DMS114 treated with DMSO at 0.1 percent for 48 hours (cell line): ENCODE measurements around the gene DNAAF2.
"Not testable (repeated sequence)": the region's sequence is repeated elsewhere in the genome, so short reads cannot be mapped to it uniquely, and the experiment has no call there.

Source experiments
- DNase-seq: peaks from one replicate; lab custom pipeline; 2025; ENCODE audit not compliant: unreplicated experiment; lab: John Stamatoyannopoulos, UW

DNAAF2 gene

GRCh38 chr14:49634547-49635334, at the start of gene DNAAF2:
Gene DNAAF2 (minus strand): TSS chr14:49635244. CDS start chr14:49635149, 95 bp downstream.
- no peak for DNase-seq

- no peak for DNase-seq
Measured at GRCh38 chr14:49679271-49679670, 44.2 kb upstream of the DNAAF2 start.

- no peak for DNase-seq
Measured at GRCh38 chr14:49677643-49678042, 42.6 kb upstream of the DNAAF2 start.

GRCh38 chr14:49673586-49673985, 38.5 kb upstream of the DNAAF2 start:
- DNase-seq, result no peak

GRCh38 chr14:49670475-49670874, 35.4 kb upstream of the DNAAF2 start:
- no peak for DNase-seq

- DNase-seq, result no peak
Measured at GRCh38 chr14:49659526-49660455, 24.7 kb upstream of the DNAAF2 start.

GRCh38 chr14:49657500-49657899, 22.5 kb upstream of the DNAAF2 start:
- not testable (repeated sequence) for DNase-seq

- no peak for DNase-seq
Measured at GRCh38 chr14:49654511-49654910, 19.5 kb upstream of the DNAAF2 start.

GRCh38 chr14:49653508-49653907, 18.5 kb upstream of the DNAAF2 start:
- no peak for DNase-seq

GRCh38 chr14:49642163-49642562, 7.1 kb upstream of the DNAAF2 start:
- DNase-seq, result no peak

GRCh38 chr14:49641697-49642129, 6.7 kb upstream of the DNAAF2 start:
- DNase-seq, result no peak

GRCh38 chr14:49640540-49641417, 5.7 kb upstream of the DNAAF2 start:
- DNase-seq, result no peak

- no peak for DNase-seq
Measured at GRCh38 chr14:49637534-49638078, 2.6 kb upstream of the DNAAF2 start.

GRCh38 chr14:49636866-49637265, 1.8 kb upstream of the DNAAF2 start:
- no peak for DNase-seq

- DNase-seq, result peak; percentile 80
Measured at GRCh38 chr14:49633640-49634546, 1.2 kb downstream of the DNAAF2 start.

- DNase-seq, result no peak
Measured at GRCh38 chr14:49623941-49624839, 10.9 kb downstream of the DNAAF2 start.

GRCh38 chr14:49623387-49623786, 11.7 kb downstream of the DNAAF2 start:
- DNase-seq, result no peak

- DNase-seq, result no peak
Measured at GRCh38 chr14:49622022-49622607, 12.9 kb downstream of the DNAAF2 start.
